IgD-negative memory B cell (primary cell): Measurements from ENCODE around the gene ATXN1. TPM values are rescaled to one million over a fixed set of nuclear protein-coding genes. Genes with fewer than 3 reads are reported as not detected.
"Not testable (repeated sequence)": the region's sequence is repeated elsewhere in the genome, so short reads cannot be mapped to it uniquely, and the experiment has no call there.

Experiments
- H3K27ac Mint-ChIP-seq, 3 donors: one replicate each; pipeline ENCODE4 v1.8.0; 2020 to 2022; ENCODE audit warnings: mild to moderate bottlenecking in 3 of 3, mixed read lengths in 3 of 3, moderate library complexity in 1 of 3
- H3K27me3 Mint-ChIP-seq: one replicate; pipeline ENCODE4 v1.8.0; 2021; ENCODE audit warnings: mixed read lengths
- H3K36me3 Mint-ChIP-seq: one replicate; pipeline ENCODE4 v1.8.0; 2020; ENCODE audit warnings: mild to moderate bottlenecking, mixed read lengths
- H3K4me1 Mint-ChIP-seq, 3 donors: one replicate each; pipeline ENCODE4 v1.8.0; 2020 to 2022; ENCODE audit warnings: mixed read lengths in 3 of 3, mild to moderate bottlenecking in 1 of 3
- H3K4me3 Mint-ChIP-seq, 4 donors: one replicate each; pipeline ENCODE4 v1.8.0; 2020 to 2022; ENCODE audit warnings: mild to moderate bottlenecking in 4 of 4, mixed read lengths in 4 of 4, moderate library complexity in 3 of 4
- H3K9me3 Mint-ChIP-seq, 3 donors: one replicate each; pipeline ENCODE4 v1.8.0; 2020 to 2021; ENCODE audit warnings: mixed read lengths in 3 of 3, mild to moderate bottlenecking in 1 of 3
- polyA plus RNA-seq: library from polyadenylated mRNA; unstranded; fragments of 300-500 nt; fragmentation: Illumina TruSeq; gene quantifications from one replicate; pipeline ENCODE4 v1.2.3, GENCODE V29; 2021

ATXN1 gene
- polyA plus RNA-seq, 1 donor from 2014 or later, result 5.0 TPM

GRCh38 chr6:16544521-16544920 is 216.7 kb downstream of the ATXN1 start:
- Mint-ChIP-seq H3K4me3 (no peak overlapping the region), H3K36me3 (peaks cover 7% of the 10 kb centered on the region), H3K4me1 (peaks cover 0 to 4% (median 3%) of the 10 kb centered on the region in 3 donors), H3K27me3 (no peaks in the 10 kb centered on the region), H3K9me3 (no peaks in the 10 kb centered on the region), H3K27ac (no peak overlapping the region)

GRCh38 chr6:16544006-16544405 is 217.3 kb downstream of the ATXN1 start:
- Mint-ChIP-seq H3K27ac (no peak overlapping the region), H3K4me1 (peaks cover 0 to 4% (median 3%) of the 10 kb centered on the region in 3 donors), H3K9me3 (no peaks in the 10 kb centered on the region), H3K27me3 (no peaks in the 10 kb centered on the region), H3K36me3 (peaks cover 7% of the 10 kb centered on the region), H3K4me3 (no peak overlapping the region)

GRCh38 chr6:16543521-16543920 is 217.7 kb downstream of the ATXN1 start:
- Mint-ChIP-seq H3K27me3 (no peaks in the 10 kb centered on the region), H3K4me3 (no peak overlapping the region), H3K27ac (no peak overlapping the region), H3K9me3 (no peaks in the 10 kb centered on the region), H3K4me1 (peaks cover 0 to 4% (median 3%) of the 10 kb centered on the region in 3 donors), H3K36me3 (peaks cover 9% of the 10 kb centered on the region)

- peaks cover 0 to 4% (median 3%) of the 10 kb centered on the region in 3 donors for H3K4me1 Mint-ChIP-seq
- H3K27me3 Mint-ChIP-seq, result peaks cover 2% of the 10 kb centered on the region
- no peaks in the 10 kb centered on the region for H3K9me3 Mint-ChIP-seq
- H3K4me3 Mint-ChIP-seq, result no peak overlapping the region
- no peak overlapping the region for H3K27ac Mint-ChIP-seq
- peaks cover 9% of the 10 kb centered on the region for H3K36me3 Mint-ChIP-seq
These were observed 219.2 kb downstream of the ATXN1 start for GRCh38 chr6:16542070-16542469.

- Mint-ChIP-seq H3K4me1 (peaks cover 0 to 4% (median 3%) of the 10 kb centered on the region in 3 donors), H3K9me3 (no peaks in the 10 kb centered on the region), H3K4me3 (no peak overlapping the region), H3K27ac (no peak overlapping the region), H3K27me3 (peaks cover 3% of the 10 kb centered on the region), H3K36me3 (peaks cover 9% of the 10 kb centered on the region)
These were observed 220.2 kb downstream of the ATXN1 start for GRCh38 chr6:16540804-16541752.

- not testable (repeated sequence) for H3K9me3 Mint-ChIP-seq, H3K27me3 Mint-ChIP-seq, H3K27ac Mint-ChIP-seq, H3K4me1 Mint-ChIP-seq, H3K36me3 Mint-ChIP-seq, H3K4me3 Mint-ChIP-seq
These were observed 220.9 kb downstream of the ATXN1 start for GRCh38 chr6:16540383-16540782.

GRCh38 chr6:16539086-16539931 is 222.0 kb downstream of the ATXN1 start:
- H3K36me3 Mint-ChIP-seq, result peaks cover 3% of the 10 kb centered on the region
- no peak overlapping the region for H3K4me3 Mint-ChIP-seq
- H3K4me1 Mint-ChIP-seq, result peaks cover 0 to 7% (median 3%) of the 10 kb centered on the region in 3 donors
- peaks cover 3% of the 10 kb centered on the region for H3K27me3 Mint-ChIP-seq
- H3K27ac Mint-ChIP-seq, result peak overlapping the region in 1 of 3 donors; percentile 84
- H3K9me3 Mint-ChIP-seq, result no peaks in the 10 kb centered on the region

- Mint-ChIP-seq H3K27ac (no peak overlapping the region), H3K27me3 (peaks cover 3% of the 10 kb centered on the region), H3K9me3 (peaks cover 0 to 2% (median 0%) of the 10 kb centered on the region in 3 donors), H3K4me3 (no peak overlapping the region), H3K36me3 (peaks cover 5% of the 10 kb centered on the region), H3K4me1 (peaks cover 0 to 12% (median 3%) of the 10 kb centered on the region in 3 donors)
These were observed 225.7 kb downstream of the ATXN1 start for GRCh38 chr6:16535564-16535963.

GRCh38 chr6:16533721-16534136 is 227.5 kb downstream of the ATXN1 start:
- no peak overlapping the region for H3K27ac Mint-ChIP-seq
- H3K27me3 Mint-ChIP-seq, result peaks cover 3% of the 10 kb centered on the region
- peaks cover 0 to 12% (median 2%) of the 10 kb centered on the region in 3 donors for H3K4me1 Mint-ChIP-seq
- peaks cover 3% of the 10 kb centered on the region for H3K36me3 Mint-ChIP-seq
- H3K9me3 Mint-ChIP-seq, result peaks cover 0 to 2% (median 0%) of the 10 kb centered on the region in 3 donors
- H3K4me3 Mint-ChIP-seq, result no peak overlapping the region

GRCh38 chr6:16533210-16533609 is 228.1 kb downstream of the ATXN1 start:
- Mint-ChIP-seq H3K27me3 (peaks cover 3% of the 10 kb centered on the region), H3K9me3 (peaks cover 0 to 2% (median 0%) of the 10 kb centered on the region in 3 donors), H3K27ac (no peak overlapping the region), H3K4me3 (no peak overlapping the region), H3K36me3 (peaks cover 3% of the 10 kb centered on the region), H3K4me1 (peaks cover 0 to 12% (median 2%) of the 10 kb centered on the region in 3 donors)

GRCh38 chr6:16527691-16528090 is 233.6 kb downstream of the ATXN1 start:
- Mint-ChIP-seq H3K4me1 (peaks cover 0 to 8% (median 3%) of the 10 kb centered on the region in 3 donors), H3K27me3 (no peaks in the 10 kb centered on the region), H3K36me3 (peaks cover 7% of the 10 kb centered on the region), H3K4me3 (no peak overlapping the region), H3K27ac (no peak overlapping the region), H3K9me3 (peaks cover 0 to 5% (median 0%) of the 10 kb centered on the region in 3 donors)

- Mint-ChIP-seq H3K9me3 (peaks cover 0 to 3% (median 0%) of the 10 kb centered on the region in 3 donors), H3K4me1 (peaks cover 0 to 6% (median 3%) of the 10 kb centered on the region in 3 donors), H3K27me3 (no peaks in the 10 kb centered on the region), H3K27ac (no peak overlapping the region), H3K4me3 (no peak overlapping the region), H3K36me3 (peaks cover 11% of the 10 kb centered on the region)
These were observed 236.9 kb downstream of the ATXN1 start for GRCh38 chr6:16524380-16524707.

- Mint-ChIP-seq H3K9me3 (peaks cover 0 to 3% (median 0%) of the 10 kb centered on the region in 3 donors), H3K27me3 (no peaks in the 10 kb centered on the region), H3K4me1 (peaks cover 0 to 8% (median 3%) of the 10 kb centered on the region in 3 donors), H3K4me3 (no peak overlapping the region), H3K36me3 (peaks cover 11% of the 10 kb centered on the region), H3K27ac (no peak overlapping the region)
These were observed 237.5 kb downstream of the ATXN1 start for GRCh38 chr6:16523606-16524379.

GRCh38 chr6:16522937-16523336 is 238.3 kb downstream of the ATXN1 start:
- Mint-ChIP-seq H3K36me3 (peaks cover 11% of the 10 kb centered on the region), H3K27ac (no peak overlapping the region), H3K27me3 (no peaks in the 10 kb centered on the region)

More at GRCh38 chr6:16522937-16523336, 238.3 kb downstream of the ATXN1 start:
- peaks cover 0 to 14% (median 8%) of the 10 kb centered on the region in 3 donors for H3K4me1 Mint-ChIP-seq
- H3K4me3 Mint-ChIP-seq, result no peak overlapping the region
- H3K9me3 Mint-ChIP-seq, result peaks cover 0 to 4% (median 0%) of the 10 kb centered on the region in 3 donors
